Measurements from ENCODE around the gene PLXNB2. TPM values are rescaled to one million over a fixed set of nuclear protein-coding genes. Genes with fewer than 3 reads are reported as not detected.

Gene PLXNB2
- total RNA-seq, 1 donor from 2014 or later, result 55.2 TPM

DNA sequence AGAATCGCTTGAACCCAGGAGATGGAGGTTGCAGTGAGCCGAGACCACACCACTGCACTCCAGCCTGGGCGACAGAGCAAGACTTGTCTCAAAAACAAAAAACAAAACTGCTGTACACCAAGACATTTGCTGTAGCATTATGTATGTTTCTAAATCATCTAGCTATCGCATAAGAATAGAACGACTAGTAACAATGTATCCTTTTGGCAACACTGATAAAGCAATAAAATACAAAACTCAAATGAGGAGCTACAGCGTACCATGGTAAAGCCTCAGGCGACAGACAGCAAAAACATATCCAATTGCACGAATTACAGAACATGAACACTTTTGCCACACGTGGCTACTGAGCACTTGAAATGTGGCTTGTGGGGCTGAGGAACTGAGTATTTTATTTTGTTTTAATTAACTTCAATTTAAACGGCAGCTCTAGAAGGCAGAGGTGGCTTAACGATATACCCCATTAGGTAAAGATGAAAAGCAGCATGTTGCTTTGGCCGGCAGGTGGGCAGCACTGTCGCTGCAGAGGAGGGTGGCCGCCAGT is 65.0 kb downstream of the PLXNB2 start:
- DNase-seq (ENCODE audit: low read depth in 2 of 2), result no peak

DNA sequence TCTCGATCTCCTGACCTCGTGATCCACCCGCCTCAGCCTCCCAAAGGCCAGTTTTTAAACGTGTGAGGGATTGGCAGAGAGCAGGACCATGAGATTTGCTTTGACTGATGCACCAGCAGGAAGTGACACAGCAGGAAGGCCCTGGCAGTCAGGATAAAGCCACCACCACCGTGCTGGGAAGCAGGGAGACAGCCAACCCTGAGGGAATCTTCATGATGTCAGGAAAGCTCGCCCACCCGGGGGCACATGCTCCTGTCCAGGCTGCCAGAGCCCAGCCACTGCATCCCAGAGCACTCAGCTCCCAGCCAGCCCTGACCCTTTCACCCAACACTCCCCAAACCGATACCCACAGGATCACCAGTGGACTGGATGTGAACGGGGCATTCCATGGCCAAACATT is 68.7 kb downstream of the PLXNB2 start:
- peak; percentile 39 to 42 for DNase-seq (ENCODE audit: low read depth in 2 of 2)

DNA sequence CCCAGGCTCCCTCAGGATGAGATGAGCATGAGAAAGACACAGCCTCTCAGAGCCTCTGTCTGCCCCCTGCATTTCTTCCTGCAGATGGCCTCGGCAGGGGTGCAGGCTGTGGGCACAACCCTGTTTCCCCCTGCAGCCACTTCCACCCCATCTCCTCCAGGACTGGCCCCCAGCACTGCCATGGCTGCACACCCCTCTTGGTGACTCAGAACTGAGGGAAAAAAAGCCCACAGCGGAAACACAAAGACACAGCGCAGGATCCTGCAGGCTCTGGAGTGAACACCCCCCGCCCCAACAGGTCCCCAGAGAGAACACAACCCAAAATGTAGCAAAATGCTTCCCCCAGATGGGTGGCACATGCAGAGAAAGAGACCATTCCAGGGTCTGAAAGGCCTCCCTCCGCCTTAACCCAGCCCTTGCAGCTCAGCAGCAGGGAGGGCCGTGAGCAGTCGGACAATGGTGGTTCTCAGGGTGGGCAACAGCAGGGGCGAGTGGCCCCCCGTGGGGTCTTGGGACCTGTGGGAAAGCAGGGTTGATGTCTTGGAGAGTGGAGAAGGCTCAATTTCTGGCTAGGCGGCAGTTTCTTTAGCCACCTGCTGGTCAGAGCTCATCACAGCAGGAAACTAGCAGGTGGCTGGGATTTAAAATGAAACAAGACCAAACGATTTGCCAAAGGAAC is 70.6 kb downstream of the PLXNB2 start:
- DNase-seq (ENCODE audit: low read depth in 2 of 2), result peak; percentile 47

DNA sequence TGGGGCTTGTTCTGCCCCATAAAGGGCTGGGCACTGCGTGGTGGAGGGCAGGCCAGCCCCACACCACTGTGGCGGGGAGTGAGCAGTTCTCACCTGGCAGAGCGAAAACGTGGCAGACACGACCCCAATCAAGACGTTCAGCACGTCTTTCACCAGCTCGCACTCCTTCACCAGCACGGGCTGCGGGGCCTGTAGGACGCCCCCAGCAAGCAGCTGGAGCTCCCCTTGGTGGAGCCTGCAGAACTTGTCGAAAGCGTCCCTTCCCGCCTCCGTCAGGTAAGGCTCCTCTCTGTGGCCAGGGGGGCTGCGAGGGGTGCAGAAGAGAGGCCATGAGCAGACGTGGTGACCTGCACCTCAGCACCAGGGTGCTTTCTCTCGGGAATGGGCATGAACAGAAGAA is 74.2 kb downstream of the PLXNB2 start:
- no peak for DNase-seq (ENCODE audit: low read depth in 2 of 2)

DNA sequence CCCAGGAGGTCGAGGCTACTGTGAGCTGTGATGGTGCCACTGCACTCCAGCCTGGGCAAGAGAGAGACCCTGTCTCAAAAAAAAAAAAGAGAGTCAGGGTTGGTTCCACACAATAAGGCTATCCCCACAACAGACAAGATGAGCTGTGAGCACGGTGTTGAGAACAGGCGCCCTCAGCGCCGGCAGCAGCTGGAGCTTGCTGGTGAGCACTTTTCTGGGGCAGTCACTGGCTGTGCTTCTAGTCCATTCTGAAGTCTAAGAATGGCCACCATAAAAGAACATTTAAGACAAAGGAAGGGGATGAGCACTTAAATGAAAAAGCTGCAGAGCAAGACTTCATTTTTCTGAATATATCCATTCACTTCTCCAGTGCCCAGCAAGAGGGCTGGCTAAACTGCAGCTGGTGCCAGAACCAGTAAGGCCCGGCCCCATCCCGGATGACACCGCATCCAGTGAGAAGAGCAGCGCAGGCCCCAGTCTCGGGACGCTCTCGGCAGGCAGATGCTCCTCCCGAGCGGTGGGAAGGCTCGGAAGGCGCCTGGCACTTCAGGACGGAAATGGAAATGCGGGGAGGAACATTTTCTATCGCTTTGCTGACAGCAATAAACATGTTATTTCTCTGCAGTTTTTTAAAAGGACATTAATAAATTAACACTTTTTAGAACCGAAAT is 74.8 kb downstream of the PLXNB2 start:
- DNase-seq (ENCODE audit: low read depth in 2 of 2), result no peak

DNA sequence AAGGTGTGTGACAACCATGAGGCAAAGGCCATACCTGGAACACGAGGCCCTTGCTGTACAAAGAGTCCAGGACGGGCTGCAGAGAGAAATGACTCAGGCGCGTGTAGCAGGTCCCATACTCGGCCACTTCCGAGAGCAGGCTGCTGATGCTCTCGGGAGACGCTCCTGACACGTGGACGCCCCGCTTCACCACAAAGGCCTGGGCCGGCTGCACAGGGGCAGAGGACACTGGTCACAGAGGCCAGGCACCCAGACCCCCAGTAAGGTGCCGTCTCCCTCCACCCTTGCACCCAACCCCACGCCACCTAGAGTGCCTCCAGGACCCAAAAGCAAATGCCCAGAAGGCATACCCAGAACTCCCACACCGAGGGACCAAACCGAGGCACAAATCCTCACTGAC is 78.1 kb downstream of the PLXNB2 start:
- no peak for DNase-seq (ENCODE audit: low read depth in 2 of 2)

DNA sequence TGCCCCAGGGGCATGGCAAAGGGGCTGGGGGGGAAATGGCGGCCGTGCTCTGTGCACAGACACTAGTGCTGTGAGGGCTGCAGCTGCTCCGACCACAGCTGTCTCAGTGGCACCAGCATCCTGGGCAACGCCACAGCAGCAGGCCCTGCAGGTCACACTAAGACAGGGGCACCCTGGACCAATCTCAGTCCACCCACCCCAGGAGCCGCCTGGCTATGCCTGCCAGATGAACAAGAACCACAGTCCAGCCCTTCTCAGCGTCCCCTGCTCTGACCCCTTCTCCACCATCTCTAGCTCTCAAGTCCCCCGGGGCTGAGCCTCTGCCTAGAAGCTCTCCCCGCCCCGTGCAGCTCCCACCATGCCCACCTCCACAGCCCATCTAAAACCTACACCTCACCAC is 79.1 kb downstream of the PLXNB2 start:
- no peak for DNase-seq (ENCODE audit: low read depth in 2 of 2)

DNA sequence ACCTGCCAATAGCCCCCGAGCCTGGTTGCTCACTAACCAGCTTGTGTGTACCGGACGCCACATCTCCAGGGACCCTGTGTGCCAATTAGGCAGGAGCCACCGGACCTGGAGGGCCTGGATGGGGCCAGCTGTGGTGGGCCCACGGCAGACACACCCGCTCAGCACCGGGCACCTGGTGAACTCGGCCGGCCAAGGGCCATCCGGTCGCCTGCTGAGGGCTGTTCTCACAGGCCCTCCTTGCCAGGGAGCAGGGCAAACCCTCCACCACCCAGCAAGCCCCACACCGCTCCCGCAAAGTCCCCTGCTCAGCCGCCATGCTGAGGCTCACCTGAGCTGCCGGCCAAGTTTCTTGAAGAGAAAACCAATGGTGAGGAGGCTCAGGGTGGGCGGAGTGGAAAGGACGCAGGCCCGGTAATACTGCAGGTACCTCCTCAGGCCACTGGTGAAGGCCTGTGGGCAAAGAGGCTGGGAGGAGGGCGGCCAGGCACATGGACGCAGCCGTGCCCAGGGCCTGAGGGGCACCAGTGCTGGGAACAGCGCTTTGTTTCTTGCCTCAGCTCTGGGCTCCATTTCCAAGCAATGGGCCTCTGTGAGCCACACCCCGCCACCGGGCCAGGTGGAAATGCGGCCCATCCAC is 79.7 kb downstream of the PLXNB2 start:
- DNase-seq (ENCODE audit: low read depth in 2 of 2), result no peak

DNA sequence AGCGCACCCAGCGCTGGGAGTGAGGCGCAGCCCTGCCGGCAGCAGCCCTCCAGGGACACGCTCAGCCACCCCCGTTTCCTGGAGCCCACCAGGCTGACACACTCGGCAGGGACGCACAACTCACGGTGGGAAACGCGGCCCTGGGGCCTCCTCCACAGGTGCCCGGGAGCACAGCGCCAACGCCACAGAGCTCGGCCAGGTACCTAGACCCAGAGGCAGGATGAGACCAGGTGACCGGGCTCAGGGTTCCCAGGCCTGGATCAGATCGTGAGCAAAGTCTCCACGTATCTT is 80.6 kb downstream of the PLXNB2 start:
- no peak for DNase-seq (ENCODE audit: low read depth in 2 of 2)

DNA sequence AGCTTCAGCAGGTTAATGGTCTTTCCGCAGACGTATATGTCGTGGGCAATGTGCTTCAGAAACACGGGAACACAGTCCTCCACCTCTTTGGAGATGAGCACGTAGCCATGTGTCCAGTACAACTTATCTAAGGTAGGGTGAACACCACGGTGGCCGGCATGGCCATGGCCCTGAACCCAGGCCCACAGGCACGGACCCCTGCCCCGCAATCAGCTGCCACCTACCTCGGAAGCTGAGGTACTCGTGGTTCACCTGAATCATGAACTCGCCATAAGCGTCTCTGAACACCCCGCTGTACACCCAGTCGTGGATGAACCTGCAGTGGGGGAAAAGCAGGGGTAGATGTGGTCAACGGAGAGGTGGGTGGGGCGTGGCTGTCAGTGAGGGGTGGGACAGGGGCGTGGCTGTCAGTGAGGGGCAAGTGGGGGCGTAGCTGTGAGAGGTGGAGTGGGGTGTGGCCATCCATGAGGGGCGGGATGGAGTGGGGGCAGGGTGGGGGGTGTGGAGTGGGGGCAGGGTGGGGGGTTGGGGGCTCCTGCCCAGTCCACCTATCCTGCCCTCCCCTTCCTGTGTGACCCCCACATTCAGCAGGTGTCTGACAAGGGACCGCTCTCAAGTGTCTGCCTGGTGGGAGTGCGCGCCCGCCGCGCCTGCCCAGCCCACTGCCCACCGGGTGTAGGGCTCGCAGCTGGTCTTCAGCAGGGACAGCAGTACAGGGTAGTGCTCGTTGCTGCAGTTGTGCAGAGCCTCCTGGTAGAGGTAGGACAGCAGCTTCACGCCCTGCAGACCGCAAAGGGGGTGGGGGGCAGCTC is 81.2 kb downstream of the PLXNB2 start:
- no peak for DNase-seq (ENCODE audit: low read depth in 2 of 2)

DNA sequence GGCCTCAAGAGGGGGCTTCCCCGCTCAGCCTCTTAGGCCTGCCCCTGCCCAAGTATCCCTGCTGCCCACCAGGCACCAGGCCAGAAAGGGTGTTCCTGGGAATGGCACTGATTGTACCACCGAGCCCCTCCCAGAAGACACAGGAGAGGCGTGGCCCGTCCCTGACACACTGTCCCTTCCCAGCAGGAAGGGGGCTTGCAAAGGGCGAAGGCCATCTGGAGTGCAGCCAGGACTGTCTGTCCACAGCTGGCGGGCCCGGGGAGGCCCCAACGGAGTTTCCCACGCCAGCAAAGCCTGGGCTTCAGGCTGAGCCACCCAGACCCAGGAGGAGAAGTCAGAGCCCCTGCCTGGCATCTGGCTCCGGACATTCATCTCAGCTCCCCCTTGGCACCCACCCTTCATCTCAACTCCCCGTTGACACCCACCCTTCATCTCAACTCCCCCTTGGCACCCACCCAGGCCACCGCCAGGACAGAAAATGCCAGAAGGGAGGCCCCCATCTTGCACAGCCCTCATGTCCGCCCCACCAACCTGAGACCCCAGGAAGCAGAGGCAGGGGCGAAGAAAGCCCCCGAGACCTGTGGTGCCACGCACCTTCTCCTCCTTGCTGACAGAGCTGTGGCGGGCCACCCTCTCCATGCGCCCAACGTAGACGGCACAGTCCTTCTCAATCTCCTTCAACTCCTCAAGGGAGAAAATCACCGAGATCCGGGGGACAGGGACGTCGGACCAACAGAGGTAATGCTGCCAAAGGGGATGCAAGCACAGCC is 82.1 kb downstream of the PLXNB2 start:
- DNase-seq (ENCODE audit: low read depth in 2 of 2), result no peak

Other genes starting within 250 kb of the PLXNB2 start
- gene TTLL8, start 249.3 kb downstream of the PLXNB2 start, total RNA-seq, result not detected in 2 replicates
- not detected in 2 replicates for gene MLC1, start 222.2 kb downstream of the PLXNB2 start, total RNA-seq
- 22.7 and 44.2 TPM in 2 replicates for gene MOV10L1, start 217.6 kb downstream of the PLXNB2 start, total RNA-seq
- 0.40 and 0.44 TPM in 2 replicates for gene PANX2, start 136.9 kb downstream of the PLXNB2 start, total RNA-seq
- gene TRABD, start 121.7 kb downstream of the PLXNB2 start, total RNA-seq, result 11.3 and 13.7 TPM in 2 replicates
- 14.1 and 14.4 TPM in 2 replicates for gene SELENOO, start 106.6 kb downstream of the PLXNB2 start, total RNA-seq
- 11.8 and 21.2 TPM in 2 replicates for gene TUBGCP6, start 62.6 kb downstream of the PLXNB2 start, total RNA-seq
- gene HDAC10, start 56.4 kb downstream of the PLXNB2 start, total RNA-seq, result 9.4 and 11.3 TPM in 2 replicates
- 37.0 and 53.6 TPM in 2 replicates for gene MAPK12, start 46.0 kb downstream of the PLXNB2 start, total RNA-seq
- 16.3 and 21.8 TPM in 2 replicates for gene MAPK11, start 37.3 kb downstream of the PLXNB2 start, total RNA-seq
- gene DENND6B, start 19.4 kb upstream of the PLXNB2 start, total RNA-seq, result 0.65 and 1.8 TPM in 2 replicates
- 32.9 and 37.7 TPM in 2 replicates for gene PPP6R2, start 35.7 kb upstream of the PLXNB2 start, total RNA-seq
- gene SBF1, start 167.4 kb upstream of the PLXNB2 start, total RNA-seq, result 19.8 and 35.3 TPM in 2 replicates
- gene ADM2, start 173.9 kb upstream of the PLXNB2 start, total RNA-seq, result 0.22 and 0.99 TPM in 2 replicates
- gene MIOX, start 179.2 kb upstream of the PLXNB2 start, total RNA-seq, result not detected in 2 replicates
- 18.7 and 27.0 TPM in 2 replicates for gene LMF2, start 200.1 kb upstream of the PLXNB2 start, total RNA-seq
- 14.5 and 17.0 TPM in 2 replicates for gene NCAPH2, start 200.6 kb upstream of the PLXNB2 start, total RNA-seq
- 1.3 and 2.4 TPM in 2 replicates for gene SCO2, start 218.0 kb upstream of the PLXNB2 start, total RNA-seq
- 8.9 and 19.8 TPM in 2 replicates for gene TYMP, start 222.4 kb upstream of the PLXNB2 start, total RNA-seq
- gene KLHDC7B, start 238.3 kb upstream of the PLXNB2 start, total RNA-seq, result not detected in 2 replicates

All from lung microvascular endothelial cell (primary cell).